Thymus (tissue), 11 donors: Measurements from ENCODE around the gene HERC4. TPM values are rescaled to one million over a fixed set of nuclear protein-coding genes. Genes with fewer than 3 reads are reported as not detected.

Experiments
- DNase-seq, 9 donors: peaks; one replicate each; pipeline ENCODE4 v3.0.0-alpha.2; 2013; ENCODE audit warnings: low spot score in 9 of 9, low read depth in 6 of 9, missing footprints in 1 of 9
- H3K27ac ChIP-seq, 2 donors: one replicate each; pipeline ENCODE4 v1.5.1; 2013; ENCODE audit warnings: control low read depth in 1 of 2, low read depth in 1 of 2, low read length in 1 of 2, mild to moderate bottlenecking in 1 of 2, moderate library complexity in 1 of 2
- H3K27me3 ChIP-seq, 2 donors: one replicate each; pipeline ENCODE4 v1.5.1; 2013; ENCODE audit warnings: low read length in 1 of 2; ENCODE audit not compliant: control insufficient read depth in 2 of 2, insufficient read depth in 1 of 2
- H3K36me3 ChIP-seq, 2 donors: one replicate each; pipeline ENCODE4 v1.5.1; 2013; ENCODE audit warnings: low read length in 1 of 2, mild to moderate bottlenecking in 1 of 2, moderate library complexity in 1 of 2; ENCODE audit not compliant: control insufficient read depth in 2 of 2, insufficient read depth in 2 of 2
- H3K4me1 ChIP-seq, 2 donors: one replicate each; pipeline ENCODE4 v1.5.1; 2013; ENCODE audit warnings: low read length in 2 of 2; ENCODE audit not compliant: control insufficient read depth in 2 of 2, insufficient read depth in 2 of 2
- H3K4me3 ChIP-seq, 2 donors: one replicate each; pipeline ENCODE4 v1.5.1; 2013; ENCODE audit warnings: low read length in 2 of 2, control low read depth in 1 of 2, mild to moderate bottlenecking in 1 of 2
- H3K9me3 ChIP-seq, 2 donors: one replicate each; pipeline ENCODE4 v1.5.1; 2013; ENCODE audit warnings: low read length in 1 of 2, mild to moderate bottlenecking in 1 of 2; ENCODE audit not compliant: control insufficient read depth in 2 of 2, insufficient read depth in 1 of 2
- WGBS: extraction: QIAGEN DNeasy Blood & Tissue Kit; methylation state at CpG from one replicate; pipeline ENCODE4 v1.1.7; 2013; 5-methylcytosine and 5-hydroxymethylcytosine counted together
- polyA plus RNA-seq: library from polyadenylated mRNA; stranded (reverse); fragments of 200-250 nt; gene quantifications from one replicate; pipeline ENCODE4 v1.2.3, GENCODE V29; 2013
- total RNA-seq: library from RNA; stranded (reverse); fragments of 120-200 nt; gene quantifications from one replicate; pipeline ENCODE4 v1.2.4, GENCODE V29; 2013
- donor health status: healthy.

The HERC4 gene
- total and polyA plus RNA-seq, 2 donors: 25.0 to 35.0 TPM

- Histone ChIP-seq H3K9me3 (no peaks in the 10 kb centered on the region), H3K4me3 (no peak overlapping the region), H3K27me3 (no peaks in the 10 kb centered on the region), H3K36me3 (no peaks in the 10 kb centered on the region), H3K27ac (no peak overlapping the region), H3K4me1 (no peaks in the 10 kb centered on the region)
- 90% methylated on average over 3 of the region's 3 CpGs for WGBS
- DNase-seq: no peak
Observed at GRCh38 chr10:67875340-67876238, 199.5 kb downstream of the HERC4 start.

Other genes with a start within 250 kb of the HERC4 start
- 4.4 TPM for gene DNAJC12, start 237.1 kb downstream of the HERC4 start, total RNA-seq
- gene DNAJC12, start 237.1 kb downstream of the HERC4 start, polyA plus RNA-seq: 2.2 TPM
- gene SIRT1, start 190.6 kb downstream of the HERC4 start, total RNA-seq: 18.0 TPM
- gene SIRT1, start 190.6 kb downstream of the HERC4 start, polyA plus RNA-seq: 25.6 TPM
- 0.19 TPM for gene MYPN, start 34.2 kb upstream of the HERC4 start, total RNA-seq
- gene MYPN, start 34.2 kb upstream of the HERC4 start, polyA plus RNA-seq: 0.11 TPM
- gene ATOH7, start 156.8 kb upstream of the HERC4 start, total RNA-seq: 0.05 TPM
- gene ATOH7, start 156.8 kb upstream of the HERC4 start, polyA plus RNA-seq: 0.16 TPM